ENCODE results near the gene TNFRSF21. TPM values are rescaled to one million over a fixed set of nuclear protein-coding genes. Genes with fewer than 3 reads are reported as not detected.

TNFRSF21 gene
- total and polyA plus RNA-seq, 10 of the 15 experiments (the other 5 are each of a cell fraction or from before 2014, with no cell fraction given): 0.09 to 1.0 (median 0.27) TPM

- Histone ChIP-seq H3K27ac (ENCODE audit: control insufficient read depth, insufficient read depth) (0 out of 2 replicates have a peak overlapping the region, but pooled peaks have one; percentile 30), H3K79me2 (ENCODE audit: control insufficient read depth, insufficient read depth, low read length) (no peaks in the 10 kb centered on the region), H3K27me3 (replicated peaks in 1 of 2; ENCODE audit: control insufficient read depth in 2 of 2, insufficient read depth in 2 of 2, low read length in 1 of 2) (no peaks in the 10 kb centered on the region; a peak in 1 of 4 replicates), H2AFZ (ENCODE audit: control insufficient read depth, low read depth, low read length) (peak overlapping the region; percentile 83), H3K4me2 (ENCODE audit: control insufficient read depth, insufficient read depth) (peak overlapping the region; percentile 80), H3K4me3 (peak overlapping the region; percentile 54), H3K9me3 (replicated peaks; ENCODE audit: control insufficient read depth, insufficient read depth, low read length) (no peaks in the 10 kb centered on the region), H3K36me3 (ENCODE audit: control insufficient read depth in 2 of 2, insufficient read depth in 2 of 2, low read length in 1 of 2) (no peaks in the 10 kb centered on the region), H3K9ac (ENCODE audit: control insufficient read depth, insufficient read depth, low read length) (no peak overlapping the region), H4K20me1 (ENCODE audit: control insufficient read depth, insufficient read depth) (no peaks in the 10 kb centered on the region), H3K4me1 (ENCODE audit: control insufficient read depth, insufficient read depth, low read length) (peaks cover 2% of the 10 kb centered on the region)
- TF ChIP-seq TCF7 (IDR thresholded peaks at IDR 0.05; ENCODE audit: borderline replicate concordance) (peak; percentile 31; the same call in 1 of the 2 replicates), ZZZ3 (IDR thresholded peaks at IDR 0.05; ENCODE audit: control insufficient read depth, insufficient read length, low read depth) (no peak), NFIC (IDR thresholded peaks at IDR 0.05; ENCODE audit: low read depth, low read length) (peak; percentile 27; the same call in 1 of the 2 replicates), KLF5 (IDR thresholded peaks at IDR 0.05; ENCODE audit: partially characterized antibody) (no peak), TAF1 (IDR thresholded peaks at IDR 0.05; ENCODE audit: borderline replicate concordance, low read depth, low read length) (no peak), KAT2A (conservative IDR thresholded peaks at IDR 0.05; ENCODE audit: control insufficient read depth, low read depth, low read length) (no peak), JUNB (IDR thresholded peaks at IDR 0.05) (peak; percentile 15; the same call in 1 of the 2 replicates), ZNF687 (IDR thresholded peaks at IDR 0.05) (no peak), CHD2 (IDR thresholded peaks at IDR 0.05; ENCODE audit: borderline replicate concordance, low read depth, low read length) (no peak)
- in situ Hi-C loops (cut with MboI) (no loop called here), intact Hi-C loops (cut with micrococcal nuclease; ENCODE audit: unreplicated experiment) (no loop called here)
- CTCF ChIA-PET: interaction anchor here (1.0 kb wide), 1 partner anchor 15 kb away, joined by 4 read pairs; no protein-coding TSS in a partner anchor
- BruUV-seq (replicated peaks): no TSS peak
- 49% methylated on average over 6 of the region's 6 CpGs for WGBS (ENCODE audit: insufficient coverage, insufficient replicate concordance, low lambda C conversion rate, missing lambda C conversion rate)
- POLR2A ChIA-PET: interaction anchor here (0.6 kb wide), 1 partner anchor 10 kb away, joined by 3 read pairs; no protein-coding TSS in a partner anchor
- FAIRE-seq: no peak
- SMC1A ChIA-PET (ENCODE audit: uncharacterized antibody, unreplicated experiment): interaction anchor here (0.9 kb wide), 1 partner anchor 91 kb away, joined by 3 read pairs; no protein-coding TSS in a partner anchor
- RAD21 ChIA-PET (ENCODE audit: unreplicated experiment): interaction anchor here (1.0 kb wide), 1 partner anchor 37 kb away, joined by 3 read pairs; no protein-coding TSS in a partner anchor
- peak; percentile 37 for ATAC-seq
- DNase-seq (ENCODE audit: low read depth, low spot score): no peak
These were observed 111.7 kb downstream of the TNFRSF21 start for GRCh38 chr6:47197682-47198640.
